Nucleus accumbens (tissue), 56 donors: ENCODE results near the gene ARHGEF28.

ENCODE experiments used
- DNase-seq, 56 donors: peaks; one replicate each; lab custom pipeline; 2025; lab: John Stamatoyannopoulos, UW

ARHGEF28 gene, protein sequence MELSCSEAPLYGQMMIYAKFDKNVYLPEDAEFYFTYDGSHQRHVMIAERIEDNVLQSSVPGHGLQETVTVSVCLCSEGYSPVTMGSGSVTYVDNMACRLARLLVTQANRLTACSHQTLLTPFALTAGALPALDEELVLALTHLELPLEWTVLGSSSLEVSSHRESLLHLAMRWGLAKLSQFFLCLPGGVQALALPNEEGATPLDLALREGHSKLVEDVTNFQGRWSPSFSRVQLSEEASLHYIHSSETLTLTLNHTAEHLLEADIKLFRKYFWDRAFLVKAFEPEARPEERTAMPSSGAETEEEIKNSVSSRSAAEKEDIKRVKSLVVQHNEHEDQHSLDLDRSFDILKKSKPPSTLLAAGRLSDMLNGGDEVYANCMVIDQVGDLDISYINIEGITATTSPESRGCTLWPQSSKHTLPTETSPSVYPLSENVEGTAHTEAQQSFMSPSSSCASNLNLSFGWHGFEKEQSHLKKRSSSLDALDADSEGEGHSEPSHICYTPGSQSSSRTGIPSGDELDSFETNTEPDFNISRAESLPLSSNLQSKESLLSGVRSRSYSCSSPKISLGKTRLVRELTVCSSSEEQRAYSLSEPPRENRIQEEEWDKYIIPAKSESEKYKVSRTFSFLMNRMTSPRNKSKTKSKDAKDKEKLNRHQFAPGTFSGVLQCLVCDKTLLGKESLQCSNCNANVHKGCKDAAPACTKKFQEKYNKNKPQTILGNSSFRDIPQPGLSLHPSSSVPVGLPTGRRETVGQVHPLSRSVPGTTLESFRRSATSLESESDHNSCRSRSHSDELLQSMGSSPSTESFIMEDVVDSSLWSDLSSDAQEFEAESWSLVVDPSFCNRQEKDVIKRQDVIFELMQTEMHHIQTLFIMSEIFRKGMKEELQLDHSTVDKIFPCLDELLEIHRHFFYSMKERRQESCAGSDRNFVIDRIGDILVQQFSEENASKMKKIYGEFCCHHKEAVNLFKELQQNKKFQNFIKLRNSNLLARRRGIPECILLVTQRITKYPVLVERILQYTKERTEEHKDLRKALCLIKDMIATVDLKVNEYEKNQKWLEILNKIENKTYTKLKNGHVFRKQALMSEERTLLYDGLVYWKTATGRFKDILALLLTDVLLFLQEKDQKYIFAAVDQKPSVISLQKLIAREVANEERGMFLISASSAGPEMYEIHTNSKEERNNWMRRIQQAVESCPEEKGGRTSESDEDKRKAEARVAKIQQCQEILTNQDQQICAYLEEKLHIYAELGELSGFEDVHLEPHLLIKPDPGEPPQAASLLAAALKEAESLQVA (N-terminal part only)

DNA sequence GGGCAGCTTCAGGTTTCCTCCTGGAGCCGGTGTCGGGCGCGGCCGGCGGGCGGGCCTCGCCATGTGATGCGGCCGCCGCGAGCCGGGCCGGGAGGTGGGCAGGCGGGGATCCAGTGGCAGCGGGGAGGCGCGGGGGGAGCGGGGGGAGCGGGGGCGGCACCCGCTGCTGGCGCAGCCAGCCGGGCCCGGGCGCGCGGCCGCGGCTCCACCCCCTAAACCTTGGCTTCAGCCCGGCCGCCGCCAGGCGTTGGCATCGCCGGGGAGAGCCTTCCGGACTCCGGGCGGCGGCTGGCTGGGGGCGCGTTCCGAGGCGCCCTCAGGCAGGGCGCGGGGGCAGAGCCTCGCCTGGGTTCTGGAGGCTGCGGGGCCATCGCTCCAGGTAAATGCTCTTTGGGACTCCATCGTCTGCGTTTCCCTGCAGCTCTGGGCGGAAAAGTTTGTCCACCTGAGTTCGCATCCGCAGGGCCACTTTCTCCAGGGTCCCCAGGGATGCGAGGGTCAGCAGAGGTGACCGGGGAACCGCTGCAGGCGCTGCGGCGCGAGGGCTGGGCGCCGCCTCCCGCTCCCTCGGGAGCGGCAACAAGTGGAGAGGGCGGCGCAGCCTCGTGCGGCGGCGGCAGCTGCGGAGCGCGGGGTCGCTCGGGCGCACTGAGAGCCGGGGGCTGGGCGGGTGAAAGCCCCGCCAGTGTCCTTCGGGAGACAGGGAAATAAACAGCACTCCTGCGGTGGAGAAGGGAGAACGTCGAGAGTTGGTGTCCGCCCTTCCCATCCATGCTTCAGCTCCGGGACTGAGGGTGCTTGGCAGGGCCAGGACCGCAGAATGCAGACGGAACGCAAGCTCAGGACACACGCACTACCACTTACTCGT, at the start of gene ARHGEF28:
TSS of gene ARHGEF28 (plus strand) at position 253 of the 868 bp plus-strand sequence. CDS start 58,656 bp downstream, outside the sequence.
- peak in 41 of 56 donors; percentile 5 to 68 (median 28) for DNase-seq

DNA sequence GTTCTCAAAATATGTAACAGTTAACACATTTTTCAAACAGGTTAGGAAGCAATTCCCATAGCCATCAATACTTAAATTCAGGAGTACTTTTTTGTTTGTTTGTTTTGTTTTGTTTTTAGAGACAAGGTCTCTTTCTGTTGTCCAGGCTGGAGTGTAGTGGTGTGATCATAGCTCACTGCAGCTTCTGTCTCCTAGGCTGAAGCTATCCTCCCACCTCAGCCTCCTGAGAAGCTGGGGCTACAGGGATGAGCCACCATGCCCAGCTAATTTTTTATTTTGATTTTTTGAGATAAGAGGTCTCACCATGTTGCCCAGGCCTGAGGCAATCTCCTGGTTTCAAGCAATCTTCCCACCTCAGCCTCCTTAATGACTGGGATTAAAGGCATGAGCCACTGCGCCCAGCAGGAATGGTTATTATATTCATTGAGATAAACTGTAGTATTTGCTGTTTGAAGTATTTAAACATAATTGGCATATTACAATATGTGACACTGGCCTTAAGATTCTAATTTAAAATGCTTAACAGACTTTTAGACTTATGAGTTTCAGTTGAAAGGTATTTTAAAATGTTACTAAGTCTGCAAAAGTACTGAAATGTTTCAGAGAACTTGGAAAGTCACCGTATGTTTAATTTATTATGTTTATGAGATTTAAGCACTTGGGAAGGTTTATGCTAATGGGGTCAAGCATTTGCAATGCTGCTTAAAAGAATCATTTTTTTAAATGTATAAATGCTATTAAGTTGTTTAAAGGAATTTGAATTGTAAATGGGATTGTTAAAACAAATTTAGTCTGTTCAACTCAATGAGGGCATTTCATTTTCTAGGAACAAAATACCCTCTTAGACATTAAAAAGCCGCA, 43.5 kb upstream of the ARHGEF28 start:
- no peak for DNase-seq

DNA sequence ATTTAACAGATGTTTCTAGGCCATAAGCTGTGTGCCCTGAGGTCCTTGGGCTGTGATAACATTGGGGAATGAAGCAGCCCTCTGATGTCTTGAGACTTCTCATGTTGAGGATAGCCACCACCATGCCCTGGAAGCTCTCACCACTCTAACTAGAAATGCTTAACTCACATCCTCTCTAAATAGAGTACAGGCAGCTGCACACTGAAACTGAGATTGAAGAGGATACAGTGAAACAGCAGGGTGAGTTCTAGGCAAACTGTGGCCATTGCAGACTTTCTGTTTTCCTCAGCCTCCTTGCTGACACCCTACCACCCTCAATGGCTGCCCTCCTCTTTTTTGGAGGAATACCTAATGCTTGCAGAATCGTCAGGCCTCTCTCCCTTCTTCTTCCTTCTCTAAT, 38.1 kb upstream of the ARHGEF28 start:
- no peak for DNase-seq

DNA sequence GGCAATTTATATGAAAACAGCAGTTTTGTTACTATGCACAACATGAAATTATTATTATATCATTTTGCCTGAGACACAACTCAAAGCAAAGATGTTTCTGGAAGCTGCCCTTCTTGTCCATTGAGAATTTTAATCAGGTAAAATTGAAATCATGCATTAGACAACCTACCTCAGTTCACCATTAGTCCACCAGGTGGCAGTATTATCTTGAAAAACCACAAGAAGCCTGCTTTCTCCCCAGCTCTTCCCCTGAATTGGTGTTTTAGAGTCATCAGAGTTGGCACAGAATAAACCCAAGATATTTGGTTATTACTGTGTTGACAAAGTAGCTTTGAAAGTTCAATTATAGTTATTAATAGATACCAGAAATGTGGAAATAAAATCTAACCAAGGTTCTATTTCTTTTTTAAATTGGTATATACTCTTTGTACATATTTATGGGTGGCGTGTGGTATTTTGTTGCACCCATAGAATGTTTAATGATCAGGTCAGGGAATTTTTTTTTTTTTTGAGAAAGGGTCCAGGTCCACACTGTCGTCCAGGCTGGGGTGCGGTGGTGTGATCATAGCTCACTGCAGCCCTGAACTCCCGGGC, 34.8 kb upstream of the ARHGEF28 start:
- DNase-seq: peak in 20 of 56 donors; percentile 1 to 64 (median 14)

DNA sequence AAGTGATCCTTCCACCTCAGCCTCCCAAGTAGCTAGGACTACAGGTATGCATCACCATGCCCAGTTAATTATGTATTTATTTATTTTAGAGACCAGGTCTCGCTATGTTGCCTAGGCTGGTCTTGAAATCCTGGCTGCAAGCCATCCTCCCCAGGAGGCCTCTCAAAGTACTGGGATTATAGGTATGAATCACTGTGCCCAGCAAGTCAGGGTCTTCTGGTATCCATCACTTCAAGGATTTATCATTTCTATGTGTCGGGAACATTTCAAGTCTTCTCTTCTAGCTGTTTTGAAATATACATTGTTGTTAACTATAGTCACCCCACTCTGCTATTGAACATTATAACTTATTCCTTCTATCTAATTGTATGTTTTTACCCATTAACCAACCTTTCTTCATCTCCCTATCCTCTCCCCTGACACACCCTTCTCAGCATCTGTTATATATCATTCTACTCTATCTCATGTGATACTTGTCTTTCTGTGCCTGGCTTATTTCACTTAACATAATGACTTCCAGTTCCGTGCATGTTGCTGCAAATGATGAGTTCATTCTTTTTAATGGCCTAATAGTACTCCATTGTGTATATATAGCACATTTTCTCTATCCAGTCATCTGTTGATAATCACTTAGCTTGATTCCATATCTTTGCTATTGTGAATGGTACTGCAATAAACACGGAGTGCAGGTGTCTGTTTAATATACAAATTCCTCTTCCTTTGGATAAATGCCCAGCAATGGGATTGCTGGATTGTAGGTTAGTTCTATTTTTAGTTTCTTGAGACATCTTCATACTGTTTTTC, 34.1 kb upstream of the ARHGEF28 start:
- DNase-seq: no peak

DNA sequence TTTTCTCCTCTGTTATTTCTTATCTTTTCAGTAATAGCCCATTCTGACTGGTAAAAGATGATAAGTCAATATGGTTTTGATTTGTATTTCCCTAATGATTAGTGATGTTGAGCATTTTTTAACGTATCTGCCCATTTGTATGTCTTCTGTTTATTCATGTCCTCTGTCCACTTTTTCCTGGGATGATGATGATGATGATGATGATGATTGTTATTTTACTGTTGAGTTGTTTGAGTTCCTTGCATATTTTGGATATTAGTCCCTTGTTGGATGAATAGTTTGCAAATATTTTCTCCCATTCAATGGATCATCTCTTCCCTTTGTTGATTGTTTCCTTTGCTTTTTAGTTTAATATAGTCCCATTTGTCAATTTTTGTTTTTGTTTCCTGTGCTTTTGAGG, 33.4 kb upstream of the ARHGEF28 start:
- no peak for DNase-seq

DNA sequence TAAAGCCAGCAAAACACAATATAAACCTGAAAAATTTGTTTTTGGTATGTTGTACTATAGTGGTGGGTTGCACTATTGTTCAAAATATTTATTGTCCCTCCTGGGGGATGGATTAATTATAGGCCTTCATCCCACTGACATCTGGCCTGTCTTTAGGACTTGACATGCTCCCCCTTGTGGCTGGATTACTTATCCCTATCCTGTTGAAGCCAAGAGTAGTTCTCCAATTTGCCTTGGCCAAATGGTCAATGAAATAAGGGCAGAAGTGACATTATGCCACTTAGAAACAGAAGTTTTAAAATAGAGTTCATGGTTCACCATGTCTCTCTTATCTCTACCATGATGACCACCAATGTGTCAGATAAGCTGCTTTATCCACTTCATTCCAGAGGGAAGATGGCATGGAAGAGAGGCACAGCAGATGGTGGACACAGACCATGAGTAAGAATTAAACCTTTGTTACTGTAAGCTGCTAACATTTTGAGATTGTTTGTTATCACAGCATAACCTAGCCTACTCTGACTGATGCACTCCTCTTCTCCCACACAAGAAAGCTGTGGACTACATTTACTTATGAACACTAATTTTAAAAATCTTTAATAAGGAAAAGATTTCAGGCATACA, 29.2 kb upstream of the ARHGEF28 start:
- DNase-seq: no peak

DNA sequence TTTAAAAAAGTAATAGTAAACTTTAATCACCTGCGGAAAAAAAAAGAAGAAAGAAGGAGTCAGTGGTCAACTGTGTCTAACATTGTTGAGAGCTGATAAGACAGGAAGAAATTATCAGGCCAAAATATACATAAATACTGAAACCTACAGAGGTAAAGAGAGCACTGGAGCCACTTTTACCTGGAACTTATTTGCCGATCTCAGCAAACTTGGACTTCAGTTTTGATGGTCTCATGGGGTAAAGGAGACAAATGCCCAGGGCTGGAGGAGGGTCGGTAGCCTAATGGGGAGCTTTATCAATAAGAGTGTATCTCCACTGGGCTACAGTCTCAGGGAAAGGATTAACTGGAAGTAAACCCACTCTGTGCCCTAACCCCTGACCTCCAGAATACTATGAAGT, 26.6 kb upstream of the ARHGEF28 start:
- DNase-seq: no peak

DNA sequence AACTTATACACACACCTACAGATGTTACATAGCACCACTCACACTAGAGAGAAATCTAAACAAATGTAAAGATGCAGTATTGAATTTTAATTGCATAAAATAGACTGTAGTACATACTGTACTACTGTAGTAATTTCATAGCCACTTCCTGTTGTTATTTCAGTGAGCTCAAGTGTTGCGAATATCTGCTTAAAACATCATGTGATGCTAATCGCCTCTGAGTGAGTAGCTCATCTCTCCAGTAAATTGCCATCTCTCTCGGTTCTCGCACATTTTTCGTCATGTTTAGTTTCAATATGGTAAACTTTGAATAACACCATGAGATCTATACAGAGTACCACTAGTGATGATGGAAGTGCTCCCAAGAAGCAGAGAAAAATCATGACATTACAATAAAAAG, 22.0 kb upstream of the ARHGEF28 start:
- no peak for DNase-seq

DNA sequence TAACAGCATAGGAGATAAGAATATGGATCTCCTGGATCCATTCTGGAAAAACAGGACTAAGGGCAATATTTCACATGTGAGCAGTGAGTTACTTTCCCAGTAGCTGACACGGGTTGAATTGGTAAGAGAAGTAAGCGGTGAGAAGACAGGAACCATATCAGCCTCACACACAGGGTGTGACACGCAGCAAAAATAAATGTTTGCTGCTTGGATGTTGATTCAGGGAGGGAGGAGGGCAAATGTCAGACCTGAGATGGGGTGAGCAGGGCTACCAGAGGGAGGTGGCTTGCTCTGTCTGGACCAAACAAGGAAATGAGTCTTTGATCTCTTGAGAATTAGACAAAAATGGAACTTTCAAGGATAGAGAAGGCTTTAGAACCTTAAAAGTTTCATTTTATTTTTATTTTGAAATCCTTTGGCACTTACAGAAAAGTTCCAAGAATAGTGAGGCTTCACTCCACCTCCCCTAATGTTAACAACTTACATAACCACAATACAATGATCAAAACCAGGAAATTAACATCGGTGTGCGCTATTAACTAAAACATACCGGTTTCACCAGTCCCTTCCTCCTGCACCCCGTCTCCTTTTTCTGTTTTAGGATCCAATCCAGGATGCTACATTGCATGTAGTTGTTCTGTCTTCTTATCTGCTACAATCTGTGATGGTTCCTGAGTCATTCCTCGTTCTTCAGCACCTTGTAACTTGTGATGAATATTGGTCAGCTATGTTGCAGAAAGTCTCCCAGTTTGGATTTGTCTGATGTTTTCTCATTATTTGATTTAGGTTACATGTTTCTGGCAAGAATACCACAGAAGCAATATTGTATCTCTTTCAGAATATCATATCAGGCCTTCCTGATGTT, 20.5 kb upstream of the ARHGEF28 start:
- DNase-seq: no peak

DNA sequence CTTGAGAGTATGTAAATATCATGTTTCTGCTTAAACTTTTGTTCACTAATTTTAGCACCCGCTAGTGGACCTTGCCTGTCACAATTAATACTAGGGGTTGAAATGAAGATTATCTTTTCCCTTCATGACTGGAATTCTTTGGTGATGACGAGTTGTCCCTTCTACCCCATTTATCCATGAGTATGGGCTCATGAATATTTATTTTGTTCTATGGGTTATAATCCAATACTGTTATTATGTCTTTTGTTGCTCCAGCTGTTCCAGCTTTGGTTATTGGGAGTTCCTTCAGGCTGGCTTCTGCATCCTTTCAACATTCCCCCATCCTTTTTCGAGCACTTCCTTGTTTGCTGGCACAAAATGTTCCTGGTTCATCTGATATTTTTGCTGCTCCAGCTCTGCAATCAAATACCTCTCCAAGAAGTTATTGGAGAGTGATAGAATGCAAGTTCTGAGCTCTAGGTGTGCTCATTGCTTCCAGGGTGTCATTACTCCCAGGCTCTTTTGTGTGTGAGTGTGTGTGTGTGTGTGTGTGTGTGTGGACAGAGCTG, 19.7 kb upstream of the ARHGEF28 start:
- no peak for DNase-seq

DNA sequence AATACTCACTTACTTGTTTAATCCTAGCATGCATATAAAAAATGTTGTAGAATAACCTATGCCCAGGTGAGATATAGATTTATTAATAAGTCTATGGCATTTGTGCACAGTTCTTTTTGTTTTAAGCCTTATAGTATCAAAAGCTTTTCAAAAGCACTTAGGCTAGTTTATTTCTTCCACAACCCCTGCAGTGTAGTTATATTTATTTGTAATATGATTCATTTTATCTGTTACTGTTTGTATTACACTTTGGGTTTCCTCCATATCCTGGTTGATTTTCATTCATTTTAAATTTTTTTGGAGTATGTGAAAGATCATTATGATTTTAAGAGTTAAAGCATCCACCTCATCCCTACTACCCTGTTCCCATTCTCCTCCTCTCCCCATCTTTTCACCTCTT, 18.8 kb upstream of the ARHGEF28 start:
- no peak for DNase-seq

DNA sequence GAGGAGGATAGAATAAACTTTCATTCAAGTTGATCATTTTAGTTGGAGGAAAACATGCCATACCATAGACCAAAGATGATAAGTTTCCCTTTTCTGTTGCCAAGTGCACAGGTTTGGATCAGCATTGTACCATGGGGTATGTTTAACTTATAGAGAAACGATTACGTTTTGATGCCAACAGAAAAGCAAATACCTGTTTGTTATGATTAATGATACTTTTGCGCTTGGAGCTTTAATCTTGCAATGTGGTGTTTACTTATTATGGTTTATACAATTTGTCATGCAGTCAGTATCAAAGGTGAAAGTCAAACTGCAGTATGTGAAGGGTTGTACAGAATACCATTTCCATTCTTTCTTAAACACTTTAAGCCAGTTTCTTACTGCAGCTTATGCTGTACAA, 13.2 kb upstream of the ARHGEF28 start:
- DNase-seq: no peak

DNA sequence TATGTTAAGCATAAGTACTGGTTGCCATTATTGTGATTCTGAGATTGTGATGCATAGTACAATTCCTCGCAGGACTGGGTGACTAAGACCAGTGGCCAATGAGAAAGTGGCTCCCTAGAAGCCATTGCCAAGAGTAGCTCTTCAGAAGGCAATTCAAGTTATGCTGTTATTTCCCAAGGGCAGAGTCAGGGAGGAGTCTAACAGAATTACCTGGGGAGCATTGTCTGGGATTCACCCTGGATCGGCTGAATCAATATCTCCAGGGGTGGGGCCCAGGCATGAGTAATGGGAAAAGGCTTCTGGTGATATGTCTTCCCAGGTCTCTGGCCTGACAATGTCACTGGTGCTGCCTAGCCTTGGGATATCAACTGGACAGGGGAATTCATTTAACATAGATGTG, 10.9 kb upstream of the ARHGEF28 start:
- no peak for DNase-seq

DNA sequence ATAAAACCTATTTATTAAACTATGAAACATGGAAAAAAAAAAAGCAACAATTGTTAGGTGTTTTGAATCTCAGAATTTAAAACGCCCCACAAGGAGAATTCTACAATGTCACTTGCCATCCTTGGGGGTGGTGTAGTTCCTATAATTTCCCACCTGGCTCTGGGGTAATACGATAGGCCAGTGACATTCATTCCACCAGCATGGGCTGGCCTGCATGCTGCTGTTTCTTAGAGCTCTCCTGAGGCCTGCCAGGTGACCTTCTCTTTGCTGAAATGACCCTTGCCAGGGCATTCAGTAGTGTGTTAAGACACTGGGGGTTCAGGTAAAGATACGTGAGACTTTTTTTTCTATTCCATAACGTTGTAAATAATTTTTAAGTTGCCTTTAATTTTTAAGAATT, 10.0 kb upstream of the ARHGEF28 start:
- no peak for DNase-seq
